HG03457 (cell line): ENCODE measurements around the gene MSH3.
"Not testable (repeated sequence)": the region's sequence is repeated elsewhere in the genome, so short reads cannot be mapped to it uniquely, and the experiment has no call there.

ENCODE experiments used
- ATAC-seq: cut with Tn5 transposase; IDR thresholded peaks from one replicate; pipeline ENCODE4 v1.9.1; 2021; ENCODE audit warnings: moderate number of reproducible peaks; ENCODE audit not compliant: unreplicated experiment

The MSH3 gene

DNA sequence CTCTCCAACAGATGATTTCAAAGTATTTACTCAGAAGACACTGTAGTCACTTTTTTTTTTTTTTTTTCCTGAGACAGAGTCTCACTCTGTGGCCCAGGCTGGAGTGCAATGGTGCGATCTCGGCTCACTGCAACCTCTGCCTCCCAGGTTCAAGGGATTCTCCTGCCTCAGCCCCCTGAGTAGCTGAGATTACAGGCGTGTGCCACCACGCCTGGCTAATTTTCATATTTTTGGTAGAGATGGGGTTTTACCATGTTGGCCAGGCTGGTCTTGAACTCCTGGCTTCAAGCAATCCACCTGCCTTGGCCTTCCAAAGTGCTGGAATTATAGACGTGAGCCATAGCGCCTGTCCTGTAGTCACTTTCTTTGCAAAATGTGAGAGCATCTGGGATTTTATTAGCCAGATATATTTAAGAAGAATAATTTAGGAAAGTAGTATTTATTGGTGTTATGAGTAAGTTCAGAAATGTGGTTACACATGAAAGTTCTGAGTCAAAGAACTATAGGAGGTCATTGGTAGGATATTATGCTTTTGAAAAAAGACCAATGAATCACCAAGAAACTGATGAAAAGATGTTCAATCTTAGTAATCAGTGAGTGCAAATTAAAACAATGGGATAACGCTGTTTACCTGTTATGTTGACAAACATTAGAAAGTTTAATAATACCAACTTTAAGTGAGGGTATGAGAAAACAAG lies 135.0 kb downstream of the MSH3 start:
- ATAC-seq, result not testable (repeated sequence)

DNA sequence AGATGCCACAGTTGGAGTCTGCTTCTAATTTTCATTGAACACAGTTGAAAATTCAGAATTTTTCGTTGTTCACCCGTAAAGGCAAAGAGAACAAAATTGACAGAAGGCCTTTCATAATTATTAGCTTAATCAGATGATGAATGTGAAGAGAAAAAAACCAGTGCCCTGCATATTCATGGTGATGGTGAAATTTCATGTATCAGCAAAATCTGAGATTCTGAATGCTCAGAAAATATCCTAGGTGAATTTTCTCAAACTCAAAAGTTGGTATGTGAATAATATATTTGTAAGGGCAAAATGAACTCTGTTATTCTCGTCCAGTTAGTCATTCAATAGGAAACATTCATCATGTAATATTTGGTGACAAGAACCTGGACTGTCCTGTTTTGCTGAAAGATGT lies 136.2 kb downstream of the MSH3 start:
- no peak for ATAC-seq

DNA sequence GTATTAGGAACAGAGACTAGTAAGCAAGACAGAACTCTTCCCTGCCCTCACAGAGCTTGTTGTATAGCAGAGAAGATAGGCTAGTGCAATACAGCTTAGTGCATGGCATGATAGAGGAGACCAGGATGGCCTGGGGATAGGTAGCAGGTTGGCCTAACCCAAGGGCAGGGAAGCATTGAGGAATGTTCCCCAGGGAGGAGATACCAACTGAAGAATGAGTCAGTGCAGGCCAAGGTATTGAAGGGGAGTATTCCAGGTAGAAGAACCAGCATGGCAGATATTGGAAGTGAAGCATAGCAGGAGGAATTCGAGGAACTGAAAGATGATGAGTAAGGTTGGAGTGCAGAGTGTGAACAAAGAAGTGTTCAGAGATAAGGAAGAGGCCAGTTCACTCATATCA lies 138.9 kb downstream of the MSH3 start:
- no peak for ATAC-seq

DNA sequence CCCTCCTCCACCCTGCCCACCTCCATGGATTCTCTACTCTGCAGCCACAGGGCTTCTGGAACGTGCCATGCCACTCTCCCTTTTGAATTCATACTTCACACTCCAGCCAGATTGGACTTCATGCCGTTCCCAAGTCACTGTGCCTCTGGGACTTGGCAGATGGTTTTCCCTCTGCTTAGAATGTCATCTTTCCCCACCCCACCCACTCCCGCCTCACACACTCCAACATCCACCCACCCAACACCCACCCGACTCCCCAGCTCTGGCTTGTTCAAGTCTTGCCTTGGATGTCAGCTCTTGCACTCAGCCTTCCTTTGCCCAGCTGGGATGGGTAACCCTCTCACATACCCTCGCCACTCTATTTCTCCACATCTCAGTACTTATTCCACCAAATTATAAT lies 142.4 kb downstream of the MSH3 start:
- ATAC-seq, result no peak

DNA sequence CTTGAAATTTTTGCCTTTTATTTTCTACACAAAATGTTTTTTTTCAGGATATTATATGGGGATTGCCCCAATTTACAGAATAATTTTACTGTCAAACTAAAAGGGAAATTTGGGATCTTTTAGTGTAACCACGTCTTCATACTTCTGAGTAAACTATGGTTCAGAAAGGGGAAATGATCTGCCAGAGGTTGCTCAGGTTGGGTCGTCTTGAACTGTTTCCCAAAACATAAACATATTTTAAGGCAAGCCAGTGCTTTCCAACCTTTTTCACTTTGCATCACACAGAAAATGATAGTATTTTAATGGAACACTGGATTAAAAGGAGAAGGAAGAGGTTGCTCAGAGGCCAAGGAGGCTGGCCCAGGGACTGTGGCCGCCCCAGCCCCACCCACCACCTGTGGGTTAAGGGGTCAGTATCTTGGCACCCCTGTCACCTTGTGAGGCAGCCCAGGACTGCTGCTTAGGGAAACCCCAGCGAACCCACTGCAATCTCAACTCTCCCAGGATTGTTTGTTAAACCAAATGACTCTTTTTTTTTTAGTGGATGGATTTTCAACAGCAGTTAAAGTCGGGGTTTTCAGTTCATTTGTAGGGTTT lies 143.1 kb downstream of the MSH3 start:
- no peak for ATAC-seq

DNA sequence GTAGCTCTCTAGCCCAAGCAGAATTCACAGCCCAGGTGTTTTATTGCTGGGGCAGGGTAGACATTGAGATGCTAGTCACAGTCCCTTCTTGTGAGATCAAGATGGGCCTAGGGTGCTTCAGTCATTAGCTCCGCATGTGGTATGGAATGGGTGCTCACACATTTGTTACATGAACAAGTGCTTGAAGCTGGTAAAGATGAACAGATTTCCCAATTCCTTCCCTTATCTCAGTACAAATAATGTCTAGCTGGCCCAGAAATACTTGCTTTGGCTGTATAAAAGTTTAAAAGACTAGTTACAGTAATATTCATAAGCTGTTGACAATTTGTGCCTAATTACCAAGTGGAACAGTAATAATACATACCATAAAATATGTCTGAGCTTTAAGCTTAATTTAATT lies 143.7 kb downstream of the MSH3 start:
- ATAC-seq, result no peak

DNA sequence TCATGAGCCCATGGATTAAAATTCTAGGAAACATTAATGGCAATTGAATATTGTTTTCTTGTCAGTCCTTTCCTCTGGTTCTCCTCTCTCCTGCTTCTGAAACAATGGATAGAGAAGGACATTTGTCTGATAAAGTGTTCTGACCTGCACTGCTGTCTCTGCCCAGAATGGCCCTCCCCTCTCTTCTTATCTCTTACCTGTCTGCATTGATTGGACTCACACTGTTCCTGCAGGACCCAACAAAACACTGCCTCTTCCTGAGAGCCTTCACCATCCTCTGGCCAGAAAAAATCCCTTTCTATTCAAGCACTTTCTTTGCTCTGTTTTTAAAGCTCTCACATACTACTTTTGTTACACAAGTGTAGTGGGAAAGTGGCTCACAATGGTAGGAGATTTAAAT lies 144.2 kb downstream of the MSH3 start:
- no peak for ATAC-seq

DNA sequence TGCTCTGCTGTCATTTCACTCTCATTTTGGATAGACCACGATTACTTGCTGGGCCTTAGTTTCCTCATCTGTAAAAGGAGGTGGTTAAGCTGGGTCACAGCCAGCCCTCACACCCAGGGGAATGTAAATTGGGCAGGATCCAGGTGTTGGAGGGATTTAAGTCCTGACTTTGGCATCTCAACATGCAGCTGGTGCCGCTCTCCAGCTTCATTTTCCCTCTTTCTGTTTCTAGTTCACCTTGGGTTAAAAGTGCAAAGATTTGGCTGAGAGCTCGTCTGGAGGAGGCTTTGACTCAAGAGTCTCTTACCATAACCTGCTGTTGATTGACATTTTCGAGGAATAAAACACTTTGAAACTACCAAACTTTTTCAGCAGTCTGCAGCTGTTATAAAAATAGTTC lies 144.6 kb downstream of the MSH3 start:
- ATAC-seq, result no peak

DNA sequence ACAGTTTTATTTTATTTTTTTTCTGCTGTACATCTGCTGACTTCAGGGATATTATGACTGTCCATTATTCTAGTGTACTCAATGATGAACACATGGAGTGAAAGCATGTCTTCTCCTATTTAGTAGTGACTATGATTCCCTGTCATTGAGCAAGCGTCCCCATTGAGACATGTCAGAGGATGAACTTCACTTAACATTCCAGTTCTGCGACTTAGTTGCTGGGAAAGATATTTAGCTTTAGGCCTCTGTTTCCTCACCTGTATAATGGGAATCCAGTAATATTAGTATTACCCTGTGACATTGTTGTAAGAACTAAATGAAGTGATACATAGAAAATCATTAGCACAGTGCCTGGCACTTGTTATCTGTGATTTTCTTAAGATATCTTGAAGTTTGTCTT lies 145.1 kb downstream of the MSH3 start:
- no peak for ATAC-seq

DNA sequence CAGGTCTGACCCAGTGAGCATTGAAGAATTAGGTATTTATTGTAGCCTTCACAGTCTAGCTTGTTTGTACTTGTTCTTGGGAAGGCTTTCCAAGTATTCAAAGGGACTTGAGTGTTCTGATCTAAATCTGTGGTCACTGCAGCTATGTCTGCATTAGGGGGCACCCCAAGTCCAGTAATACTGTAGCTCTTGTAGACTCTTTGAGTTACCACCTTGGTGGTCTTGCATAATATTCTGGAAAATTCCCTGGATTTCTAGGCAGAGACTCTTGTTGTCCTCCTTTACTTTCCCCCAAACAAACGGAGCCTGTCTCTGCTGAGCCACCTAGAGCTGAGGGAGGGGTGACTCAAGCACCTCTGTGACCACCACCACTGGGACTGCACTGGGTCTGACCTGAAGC lies 149.9 kb downstream of the MSH3 start:
- no peak for ATAC-seq

DNA sequence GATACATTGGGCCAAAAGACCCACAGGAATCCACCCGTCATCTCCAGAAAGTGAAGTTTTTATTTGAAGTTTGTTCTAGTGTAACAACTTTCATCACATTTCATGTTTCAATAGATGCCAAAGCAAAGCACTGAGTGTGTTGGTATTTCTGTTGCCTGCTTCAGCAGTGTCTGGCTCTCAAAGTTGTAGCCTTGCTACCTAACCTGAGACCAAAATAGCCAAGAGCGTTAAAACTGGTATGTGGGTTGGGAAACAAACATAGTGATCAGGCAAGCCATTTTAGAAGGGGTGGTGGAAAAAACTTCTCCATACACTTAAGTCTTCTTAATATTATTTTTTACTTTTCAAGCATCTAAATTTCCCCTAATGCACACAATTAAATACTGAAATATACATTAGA lies 150.6 kb downstream of the MSH3 start:
- no peak for ATAC-seq

DNA sequence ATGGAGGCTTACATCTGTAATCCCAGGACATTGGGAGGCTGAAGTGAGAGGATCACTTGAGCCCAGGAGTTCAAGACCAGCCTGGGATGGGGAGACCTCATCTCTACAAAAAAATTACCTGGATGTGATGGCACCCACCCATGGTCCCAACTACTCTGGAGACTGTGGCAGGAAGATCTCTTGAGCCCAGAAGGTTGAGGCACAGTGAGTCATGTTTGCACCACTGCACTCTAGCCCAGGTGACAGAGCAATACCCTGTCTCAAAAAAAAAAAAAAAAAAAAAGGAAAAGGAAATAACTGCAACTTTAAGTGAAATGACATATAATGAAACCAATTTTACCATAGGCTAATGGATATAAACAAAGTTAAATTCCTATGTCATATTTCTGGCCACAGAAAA lies 152.5 kb downstream of the MSH3 start:
- no peak for ATAC-seq

DNA sequence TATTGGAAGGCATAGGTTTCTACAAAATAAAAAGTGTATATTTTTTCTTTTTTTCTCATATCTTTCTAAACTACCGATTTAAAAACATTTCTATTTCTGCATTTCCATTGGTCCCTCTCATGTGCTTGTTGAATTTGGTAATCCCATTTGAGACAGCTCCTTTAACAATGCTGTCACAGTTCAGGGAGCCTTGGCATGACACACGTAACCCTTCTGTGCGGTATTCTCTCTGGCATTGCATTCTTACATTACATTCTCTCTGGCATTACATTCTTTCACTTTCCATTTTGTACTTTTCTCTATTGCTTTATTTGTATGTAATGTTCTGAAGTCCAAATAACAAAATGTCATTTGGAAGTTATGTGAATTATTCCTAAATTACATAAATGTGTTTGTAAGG lies 155.0 kb downstream of the MSH3 start:
- ATAC-seq, result no peak

DNA sequence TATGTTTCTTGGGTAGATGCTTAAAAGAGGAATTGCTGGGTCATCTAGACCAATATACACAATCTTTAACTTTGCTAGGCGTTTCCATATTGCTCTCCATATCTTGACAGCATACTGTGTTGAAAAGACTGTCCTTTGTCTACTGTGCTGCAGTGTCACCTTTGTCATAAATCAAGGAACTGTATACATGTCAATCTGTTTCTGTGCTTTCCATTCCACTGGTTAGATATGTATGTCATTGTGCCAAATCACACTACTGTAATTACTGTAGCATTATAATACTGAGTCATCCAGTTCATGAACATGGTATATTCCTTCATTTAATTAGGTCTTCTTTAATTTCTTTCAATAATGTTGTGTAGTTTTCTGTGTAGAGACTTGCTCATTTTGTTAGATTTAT lies 156.0 kb downstream of the MSH3 start:
- ATAC-seq, result no peak

DNA sequence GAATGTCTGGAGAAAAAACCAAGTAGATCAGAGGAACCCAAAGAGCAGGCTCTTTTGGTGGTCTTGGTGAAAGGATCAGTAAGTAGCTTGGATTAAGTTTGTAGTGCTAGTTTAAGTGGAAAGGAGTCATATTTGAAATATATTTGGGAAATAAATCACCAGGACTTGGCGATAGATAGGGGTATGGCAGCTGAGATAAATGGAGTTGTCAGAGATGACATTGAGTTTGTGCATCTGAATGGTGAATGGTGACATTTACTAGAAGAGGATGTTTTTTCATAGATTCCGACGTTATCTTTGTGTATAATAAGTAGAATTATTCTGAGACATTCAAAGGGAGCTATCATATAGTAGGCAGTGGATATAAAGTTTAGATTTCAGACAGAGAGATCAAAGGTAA lies 162.1 kb downstream of the MSH3 start:
- ATAC-seq, result no peak

DNA sequence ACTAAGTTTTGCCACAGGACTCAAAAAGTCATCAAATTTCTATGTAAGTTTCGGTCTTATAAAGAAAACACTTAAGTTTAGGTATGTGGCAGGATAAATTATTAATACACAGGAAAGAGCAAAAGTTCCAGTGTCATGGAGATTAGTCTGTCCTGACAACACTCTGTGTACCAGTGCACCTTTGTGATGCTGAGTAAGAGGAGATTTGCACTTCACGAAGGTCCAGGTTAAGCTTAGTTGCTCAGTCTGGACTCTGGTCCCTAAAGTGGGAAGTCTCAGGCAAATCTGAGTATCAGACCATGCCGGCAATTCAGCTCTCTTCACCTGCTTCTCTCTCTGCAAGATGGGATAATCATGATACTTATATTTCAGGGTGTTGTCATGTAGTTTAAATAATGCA lies 166.2 kb downstream of the MSH3 start:
- ATAC-seq, result no peak

DNA sequence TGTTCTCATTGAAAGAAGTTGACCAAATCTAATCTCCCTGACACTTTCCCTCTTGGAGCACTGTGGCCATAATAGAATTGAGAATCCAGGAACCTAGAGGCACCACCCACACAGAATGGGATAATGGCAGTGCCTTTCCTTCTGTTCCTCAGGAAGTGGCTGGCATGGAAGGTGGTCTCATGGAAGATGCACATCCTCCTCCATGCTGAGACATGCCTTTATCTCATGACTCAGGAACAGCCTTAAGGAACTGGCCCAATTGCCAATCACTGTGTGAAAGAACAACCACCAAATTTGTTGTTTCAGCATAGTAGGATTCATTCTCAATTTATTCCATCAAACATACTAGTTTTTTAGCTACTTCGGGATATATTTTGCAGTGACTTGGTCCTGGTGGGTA lies 168.2 kb downstream of the MSH3 start:
- no peak for ATAC-seq

DNA sequence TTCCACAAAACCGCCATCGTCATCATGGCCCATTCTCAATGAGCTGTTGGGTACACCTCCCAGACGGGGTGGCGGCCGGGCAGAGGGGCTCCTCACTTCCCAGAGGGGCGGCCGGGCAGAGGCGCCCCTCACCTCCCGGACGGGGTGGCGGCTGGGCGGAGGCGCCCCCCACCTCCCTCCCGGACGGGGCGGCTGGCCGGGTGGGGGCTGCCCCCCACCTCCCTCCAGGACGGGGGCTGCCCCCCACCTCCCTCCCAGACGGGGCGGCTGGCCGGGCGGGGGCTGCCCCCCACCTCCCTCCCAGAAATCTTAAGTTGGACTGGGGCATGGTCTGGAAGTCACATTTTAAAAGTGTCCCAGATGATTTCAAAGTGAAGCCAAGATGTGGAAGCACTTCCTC lies 169.7 kb downstream of the MSH3 start:
- not testable (repeated sequence) for ATAC-seq

DNA sequence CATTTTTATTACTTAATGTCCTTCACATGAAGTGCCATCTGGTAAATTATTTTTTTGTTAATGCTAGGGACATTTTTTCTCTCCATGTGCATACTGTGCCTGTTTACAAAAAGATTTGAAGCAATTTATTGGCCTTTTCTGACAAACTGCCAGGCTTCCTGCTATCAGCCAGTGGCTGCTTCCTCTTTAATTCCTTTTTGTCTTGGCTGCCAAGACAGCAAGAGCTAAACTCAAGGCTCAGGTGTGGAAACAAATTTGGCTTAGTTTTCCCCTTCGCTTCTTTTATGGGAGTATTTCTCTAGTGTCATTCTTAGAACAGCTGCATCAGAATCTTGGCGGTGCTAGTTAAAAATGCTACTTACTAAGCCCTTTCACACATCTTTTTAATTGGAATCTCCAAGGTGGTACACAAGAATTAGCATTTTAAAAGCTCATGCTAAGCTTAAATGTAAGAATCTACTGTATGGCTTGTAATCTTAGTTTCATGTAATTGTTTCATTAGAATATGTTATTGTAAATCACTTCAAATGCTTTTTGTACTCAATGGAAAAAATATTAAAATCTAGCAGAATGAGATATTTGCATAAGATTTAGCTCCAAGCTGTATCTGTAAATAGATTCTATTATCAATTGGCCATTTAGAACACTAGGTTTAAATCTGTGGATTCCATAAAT lies 171.5 kb downstream of the MSH3 start:
- ATAC-seq, result no peak

DNA sequence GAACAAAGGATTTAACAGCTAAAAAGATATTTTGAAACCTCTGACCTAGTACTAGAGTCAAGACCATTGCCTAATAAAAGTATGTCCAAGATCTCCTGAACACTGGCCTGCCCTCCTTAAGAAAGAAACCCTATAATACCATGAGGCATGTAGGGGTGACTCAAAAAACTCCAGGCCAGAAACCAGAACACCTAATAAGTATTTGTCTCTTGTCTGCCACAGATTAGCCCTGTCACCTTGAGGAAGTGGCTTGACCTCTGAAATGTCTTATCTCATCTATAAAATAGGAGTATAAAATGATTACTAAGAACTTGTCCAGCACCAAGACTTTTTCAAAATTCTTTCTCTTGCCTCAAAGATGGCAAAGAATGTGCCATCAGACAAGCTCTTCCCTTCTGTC lies 180.3 kb downstream of the MSH3 start:
- no peak for ATAC-seq

DNA sequence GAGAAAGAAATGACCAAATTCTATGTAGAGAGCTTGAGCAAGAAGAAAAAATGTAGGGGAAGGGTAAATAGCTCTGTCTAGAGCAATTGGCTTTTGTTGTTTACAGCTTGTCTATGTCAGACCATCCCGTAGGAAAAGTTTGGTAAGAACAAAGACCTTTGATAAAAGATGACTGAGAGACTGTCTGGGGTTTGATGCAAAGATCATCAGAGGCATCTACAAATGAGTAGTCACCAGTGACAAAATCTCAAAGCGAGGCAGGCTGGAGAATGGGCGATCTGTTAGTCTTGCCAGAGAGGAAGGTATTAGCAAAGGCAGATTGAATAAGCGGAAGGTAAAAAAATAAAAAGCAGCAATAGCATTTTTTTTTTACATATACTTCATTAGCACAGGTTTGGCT lies 180.7 kb downstream of the MSH3 start:
- no peak for ATAC-seq

DNA sequence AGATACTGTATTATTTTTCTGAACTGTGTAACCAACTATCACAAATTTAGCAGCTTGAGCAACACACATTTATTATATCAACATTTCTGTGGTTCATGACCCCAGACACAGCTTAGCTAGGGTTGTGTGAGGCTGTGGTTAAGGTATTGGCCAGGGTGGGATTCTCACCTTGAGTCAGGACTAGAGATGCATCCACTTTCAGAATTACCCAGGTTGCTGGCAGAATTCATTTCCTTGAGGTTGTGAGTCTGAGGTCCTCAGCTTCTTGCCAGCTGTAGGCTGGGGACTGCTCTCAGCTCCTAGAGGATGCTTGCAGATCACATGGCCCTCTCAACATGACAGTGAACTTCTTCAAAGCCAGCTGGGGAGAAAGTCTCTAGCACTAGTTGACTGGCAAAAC lies 183.2 kb downstream of the MSH3 start:
- ATAC-seq, result peak; percentile 85
